DLD1 (cell line): ENCODE results near the gene VARS1.

ENCODE experiments used
- in situ Hi-C: cut with HindIII; loops from 2 replicates; pipeline ENCODE4 v1.10.0; 2017; ENCODE audit warnings: low sequenced_read_pairs

Gene VARS1

DNA sequence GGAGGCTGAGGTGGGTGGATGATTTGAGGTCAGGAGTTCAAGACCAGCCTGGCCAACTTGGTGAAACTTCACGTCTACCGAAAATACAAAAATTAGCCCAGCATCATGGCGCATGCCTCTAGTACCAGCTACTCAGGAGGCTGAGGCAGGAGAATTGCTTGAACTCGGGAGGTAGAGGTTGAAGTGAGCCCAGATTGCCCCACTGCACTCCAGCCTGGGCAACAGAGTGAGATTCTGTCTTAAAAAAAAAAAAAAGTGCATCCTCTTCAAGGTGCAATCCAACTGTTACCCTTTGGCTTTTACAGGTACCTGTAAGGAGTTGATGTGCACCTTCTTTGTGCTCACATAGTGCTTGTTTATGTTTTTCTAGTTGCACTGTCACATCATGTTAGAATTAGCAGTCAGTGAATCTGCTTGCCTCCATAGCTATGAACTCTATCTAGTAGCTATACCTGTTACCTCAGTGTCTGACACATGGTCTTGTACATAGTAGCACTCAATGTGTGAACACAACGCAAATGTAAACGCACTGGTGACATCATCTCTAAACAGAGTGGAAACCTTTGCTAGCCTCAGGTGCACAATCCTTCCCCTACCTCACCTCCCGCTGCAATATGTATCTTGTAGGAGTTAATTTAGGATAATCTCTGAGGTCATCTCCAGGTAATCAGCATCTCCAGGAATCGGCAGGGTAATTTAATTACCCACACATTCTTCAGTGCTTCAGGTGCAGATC is 46.1 kb downstream of the VARS1 start:
- in situ Hi-C loops, result no loop called here
